HG03097 (cell line): ENCODE results near the gene REXO4.
"Not testable (repeated sequence)": the region's sequence is repeated elsewhere in the genome, so short reads cannot be mapped to it uniquely, and the experiment has no call there.

Source experiments
- ATAC-seq: cut with Tn5 transposase; IDR thresholded peaks from one replicate; pipeline ENCODE4 v1.9.1; 2021; ENCODE audit not compliant: unreplicated experiment, low FRiP score

REXO4 gene

DNA sequence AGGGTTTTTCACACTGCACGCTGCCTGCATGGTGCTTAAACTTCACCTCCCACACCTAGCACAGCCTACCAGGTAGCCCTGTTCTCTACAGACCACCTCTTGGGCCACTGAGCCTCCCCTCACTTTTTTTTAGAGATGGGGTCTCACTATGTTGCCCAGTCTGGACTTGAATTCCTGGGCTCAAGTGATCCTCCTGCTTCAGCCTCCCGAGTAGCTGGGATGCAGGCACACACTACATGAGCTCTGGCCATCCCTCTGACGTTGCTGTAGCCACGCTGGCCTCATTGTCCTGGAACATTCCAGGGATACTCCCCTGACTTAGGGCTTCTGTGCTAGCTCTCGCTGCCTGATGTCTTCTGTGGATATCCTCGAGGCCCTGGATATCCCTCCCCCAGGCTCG is 34.8 kb upstream of the REXO4 start:
- ATAC-seq: no peak

DNA sequence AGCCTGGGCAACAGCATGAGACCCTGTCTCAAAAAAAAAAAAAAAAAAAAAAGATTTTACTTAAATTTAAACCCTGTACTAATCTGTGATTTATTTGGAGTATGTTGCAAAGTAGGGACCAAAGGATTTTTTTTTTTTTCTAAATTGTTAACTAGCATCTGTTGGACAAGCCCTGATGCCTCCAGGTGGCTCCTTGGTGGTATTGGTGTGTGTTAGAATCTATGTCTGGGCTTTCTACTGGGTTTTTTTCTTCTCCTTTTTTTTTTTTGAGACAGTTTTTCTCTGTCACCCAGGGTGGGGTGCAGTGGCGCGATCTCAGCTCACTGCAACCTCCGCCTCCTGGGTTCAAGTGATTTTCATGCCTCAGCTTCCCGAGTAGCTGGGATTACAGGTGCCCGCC is 34.1 kb upstream of the REXO4 start:
- ATAC-seq: not testable (repeated sequence)

DNA sequence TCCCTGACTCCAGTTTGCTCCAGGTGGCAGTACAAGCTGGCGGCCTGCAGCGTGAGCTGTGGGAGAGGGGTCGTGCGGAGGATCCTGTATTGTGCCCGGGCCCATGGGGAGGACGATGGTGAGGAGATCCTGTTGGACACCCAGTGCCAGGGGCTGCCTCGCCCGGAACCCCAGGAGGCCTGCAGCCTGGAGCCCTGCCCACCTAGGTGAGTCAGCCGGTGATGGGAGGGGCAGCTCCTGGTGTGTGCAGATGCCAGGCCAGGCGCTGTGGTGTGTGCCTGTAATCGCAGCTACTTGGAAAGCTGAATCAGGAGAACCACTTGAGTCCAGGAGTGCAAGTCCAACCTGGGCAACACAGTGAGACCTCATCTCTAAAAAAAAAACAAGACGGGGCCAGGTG is 31.9 kb upstream of the REXO4 start:
- ATAC-seq: no peak

DNA sequence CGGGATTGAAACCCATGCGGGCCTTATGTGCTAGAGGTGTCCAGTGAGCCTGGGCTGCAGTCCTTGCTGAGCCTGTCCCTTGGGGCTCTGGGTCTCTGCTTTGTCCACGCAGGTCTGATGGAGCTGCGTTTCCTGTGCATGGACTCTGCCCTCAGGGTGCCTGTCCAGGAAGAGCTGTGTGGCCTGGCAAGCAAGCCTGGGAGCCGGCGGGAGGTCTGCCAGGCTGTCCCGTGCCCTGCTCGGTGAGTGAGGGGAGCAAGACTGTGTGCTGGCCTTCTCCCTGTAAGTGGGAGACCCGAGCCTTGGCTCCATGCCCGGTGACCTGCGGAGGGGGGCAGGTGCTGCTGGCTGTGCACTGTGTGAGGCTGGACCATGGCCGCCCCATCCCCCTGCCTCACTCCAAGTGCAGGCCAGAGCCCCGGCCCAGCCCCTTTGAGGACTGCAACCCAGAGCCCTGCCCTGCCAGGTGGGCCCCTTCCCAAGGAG is 30.7 kb upstream of the REXO4 start:
- no peak for ATAC-seq

DNA sequence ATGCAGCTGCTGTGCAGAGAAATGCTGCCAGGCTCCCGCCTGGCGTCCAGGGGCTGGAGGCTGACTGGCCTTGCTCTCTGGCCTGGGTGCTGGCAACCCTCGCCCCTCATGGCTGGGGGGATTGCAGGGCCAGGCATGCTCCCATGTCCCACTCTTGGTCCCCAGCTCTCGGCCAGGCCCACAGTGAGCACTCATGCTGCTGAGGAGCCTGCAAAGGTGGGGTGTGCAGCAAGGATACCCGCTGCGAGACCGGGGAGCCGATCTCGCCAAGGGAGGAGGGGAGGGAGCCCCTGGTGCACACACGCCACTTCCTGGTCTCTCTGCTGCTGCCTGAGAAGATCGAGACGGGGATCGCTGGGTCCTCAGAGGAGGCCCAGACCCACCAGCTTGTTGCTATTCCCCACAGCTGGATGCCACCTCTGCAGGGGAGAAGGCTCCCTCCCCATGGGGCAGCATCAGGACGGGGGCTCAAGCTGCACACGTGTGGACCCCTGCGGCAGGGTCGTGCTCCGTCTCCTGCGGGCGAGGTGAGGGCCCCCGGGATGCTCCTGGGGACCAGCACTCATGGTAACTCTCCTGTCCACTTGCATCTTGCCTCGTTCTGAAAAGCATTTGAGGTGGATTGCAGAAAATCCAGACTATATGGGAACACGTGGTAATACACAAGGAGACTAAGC is 27.6 kb upstream of the REXO4 start:
- no peak for ATAC-seq

DNA sequence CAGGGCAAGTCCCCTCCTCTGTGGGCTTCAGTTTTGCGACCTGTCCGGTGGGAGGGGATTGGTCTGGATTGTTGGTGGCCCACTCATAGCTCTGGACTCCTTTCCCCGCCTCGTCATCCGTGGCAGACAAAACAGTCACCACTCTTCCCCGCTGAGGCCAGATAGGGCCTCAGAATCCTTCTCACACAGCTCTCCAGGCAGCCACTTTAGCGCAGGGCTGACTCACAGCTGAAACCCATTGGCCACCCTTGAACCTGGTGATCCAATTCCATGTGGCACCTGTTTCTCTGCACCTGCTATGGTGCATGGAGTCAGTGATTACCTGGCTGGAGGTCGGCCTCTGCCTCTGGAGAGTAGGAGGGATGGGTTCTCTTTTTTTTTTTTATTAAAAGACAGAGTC is 26.2 kb upstream of the REXO4 start:
- no peak for ATAC-seq

DNA sequence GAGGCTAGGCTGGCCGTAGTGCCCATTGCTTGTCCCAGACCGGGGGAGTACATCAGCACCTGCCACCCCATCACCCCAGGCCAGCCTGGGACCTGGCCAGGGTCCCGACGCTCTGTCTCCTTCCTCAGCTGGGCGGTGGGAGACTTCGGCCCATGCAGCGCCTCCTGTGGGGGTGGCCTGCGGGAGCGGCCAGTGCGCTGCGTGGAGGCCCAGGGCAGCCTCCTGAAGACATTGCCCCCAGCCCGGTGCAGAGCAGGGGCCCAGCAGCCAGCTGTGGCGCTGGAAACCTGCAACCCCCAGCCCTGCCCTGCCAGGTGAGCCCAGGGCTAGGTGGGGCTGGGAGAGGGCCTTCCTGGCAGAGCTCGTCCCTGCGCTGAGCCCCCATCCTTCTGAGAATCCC is 25.4 kb upstream of the REXO4 start:
- no peak for ATAC-seq

DNA sequence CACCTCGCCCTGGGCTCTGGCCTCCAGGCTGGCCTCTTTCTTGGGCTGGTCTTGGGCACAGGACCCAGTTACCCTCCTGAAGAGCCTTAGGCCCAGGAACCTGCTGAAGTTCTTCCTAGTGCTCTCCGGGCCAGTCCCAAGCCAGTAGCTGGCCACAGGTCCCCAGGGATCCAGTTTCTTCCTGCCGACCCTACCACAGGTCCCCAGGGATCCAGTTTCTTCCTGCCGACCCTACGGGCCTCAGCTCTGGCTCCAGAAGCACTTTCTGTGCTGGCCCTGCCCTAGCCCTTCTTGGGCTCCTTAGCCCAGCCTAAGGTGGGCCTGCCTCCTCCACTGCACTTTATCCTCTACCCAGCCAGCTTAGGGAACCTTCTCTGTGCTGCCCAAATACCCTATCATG is 23.8 kb upstream of the REXO4 start:
- no peak for ATAC-seq

DNA sequence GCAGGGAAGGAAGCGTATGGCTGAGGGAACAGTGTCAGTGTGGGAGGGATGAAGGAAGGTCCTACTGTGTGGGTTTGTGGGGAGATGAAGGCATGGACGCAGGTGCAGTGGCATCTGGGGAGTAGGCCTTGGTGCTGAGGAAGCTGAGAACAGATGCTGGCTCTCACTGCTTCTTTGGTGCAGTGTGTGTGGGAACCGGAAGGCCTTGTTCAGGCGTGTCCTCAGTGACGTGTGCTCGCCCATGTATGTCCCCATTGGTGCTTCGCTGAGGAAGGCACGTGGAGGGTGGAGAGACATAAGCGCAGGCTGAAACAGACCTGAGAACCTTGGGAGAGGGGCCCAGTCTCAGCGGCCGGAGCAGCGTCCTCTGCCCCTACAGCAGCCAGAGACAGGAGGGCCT is 23.1 kb upstream of the REXO4 start:
- ATAC-seq: no peak

DNA sequence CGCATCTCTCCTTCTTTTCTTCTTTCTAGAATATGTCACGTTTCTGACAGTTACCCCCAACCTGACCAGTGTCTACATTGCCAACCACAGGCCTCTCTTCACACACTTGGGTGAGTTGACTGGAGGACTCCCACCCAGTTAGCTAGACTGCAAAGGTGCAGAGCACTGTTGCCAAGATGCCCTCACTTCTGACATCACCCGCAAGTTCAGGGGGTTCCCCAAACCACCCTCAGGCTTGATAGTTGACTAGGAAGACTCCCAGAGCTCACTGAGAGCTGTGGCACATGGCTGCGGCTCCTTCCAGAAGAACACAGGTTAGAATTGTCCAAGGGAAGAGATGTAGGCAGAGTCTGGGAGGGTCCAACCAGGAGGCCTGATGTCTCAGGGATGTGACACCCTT is 21.5 kb upstream of the REXO4 start:
- no peak for ATAC-seq

DNA sequence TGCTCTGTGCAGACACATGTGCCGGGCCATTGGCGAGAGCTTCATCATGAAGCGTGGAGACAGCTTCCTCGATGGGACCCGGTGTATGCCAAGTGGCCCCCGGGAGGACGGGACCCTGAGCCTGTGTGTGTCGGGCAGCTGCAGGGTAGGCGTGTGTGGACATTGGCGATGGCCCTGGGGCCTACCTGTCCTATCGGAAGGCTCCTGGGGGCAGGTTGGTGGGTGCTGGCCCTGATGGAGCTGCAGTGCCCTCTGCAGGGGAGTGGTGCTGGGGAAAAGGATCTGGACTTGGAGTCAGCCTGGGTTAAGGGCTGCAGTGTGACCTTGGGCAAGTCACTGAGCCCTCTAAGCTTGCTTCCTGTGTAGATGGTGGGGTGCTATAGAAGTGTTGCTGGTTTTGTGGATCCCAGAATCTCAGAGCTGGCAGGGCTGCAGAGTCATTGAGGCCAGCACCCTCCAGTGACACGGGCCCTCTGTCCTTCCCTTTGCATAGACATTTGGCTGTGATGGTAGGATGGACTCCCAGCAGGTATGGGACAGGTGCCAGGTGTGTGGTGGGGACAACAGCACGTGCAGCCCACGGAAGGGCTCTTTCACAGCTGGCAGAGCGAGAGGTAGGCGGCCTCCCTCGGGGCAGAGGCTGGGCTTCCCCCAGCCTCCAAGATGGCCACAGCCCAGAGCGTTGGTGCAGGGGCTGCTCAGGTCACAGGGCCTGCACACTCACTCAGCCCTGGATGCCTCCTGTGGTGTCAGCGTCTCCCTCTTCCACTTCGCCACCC is 20.1 kb upstream of the REXO4 start:
- ATAC-seq: no peak

DNA sequence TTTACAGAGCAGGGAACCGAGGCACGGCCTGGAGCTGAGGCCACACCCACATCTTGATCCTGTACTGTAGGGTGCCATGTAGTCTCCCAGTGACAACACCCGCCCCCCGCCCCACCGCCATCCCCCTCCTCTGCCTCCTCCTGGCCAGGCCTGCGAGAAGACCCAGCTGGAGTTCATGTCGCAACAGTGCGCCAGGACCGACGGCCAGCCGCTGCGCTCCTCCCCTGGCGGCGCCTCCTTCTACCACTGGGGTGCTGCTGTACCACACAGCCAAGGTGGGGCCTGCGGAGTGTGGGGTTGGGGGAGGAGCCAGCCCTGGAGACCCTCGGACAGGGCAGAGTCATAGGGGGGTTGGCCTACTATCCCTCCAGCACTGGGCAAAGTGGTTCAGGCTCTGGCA is 18.9 kb upstream of the REXO4 start:
- ATAC-seq: no peak

DNA sequence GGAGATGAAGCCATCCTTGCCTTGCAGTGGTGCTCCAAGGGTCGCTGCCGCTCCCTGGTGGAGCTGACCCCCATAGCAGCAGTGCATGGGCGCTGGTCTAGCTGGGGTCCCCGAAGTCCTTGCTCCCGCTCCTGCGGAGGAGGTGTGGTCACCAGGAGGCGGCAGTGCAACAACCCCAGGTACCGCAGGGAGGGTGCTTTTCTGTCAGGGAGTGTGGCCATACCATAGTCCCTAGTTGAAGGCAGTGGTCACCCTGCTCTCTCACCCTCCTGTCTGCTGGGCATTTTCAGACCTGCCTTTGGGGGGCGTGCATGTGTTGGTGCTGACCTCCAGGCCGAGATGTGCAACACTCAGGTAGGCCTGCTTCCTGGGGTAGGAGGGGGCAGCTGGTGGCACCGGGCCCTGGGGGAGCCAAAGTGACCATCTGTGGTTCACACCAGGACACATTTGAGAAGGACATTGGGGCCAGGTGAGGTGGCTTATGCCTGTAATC is 15.6 kb upstream of the REXO4 start:
- no peak for ATAC-seq

DNA sequence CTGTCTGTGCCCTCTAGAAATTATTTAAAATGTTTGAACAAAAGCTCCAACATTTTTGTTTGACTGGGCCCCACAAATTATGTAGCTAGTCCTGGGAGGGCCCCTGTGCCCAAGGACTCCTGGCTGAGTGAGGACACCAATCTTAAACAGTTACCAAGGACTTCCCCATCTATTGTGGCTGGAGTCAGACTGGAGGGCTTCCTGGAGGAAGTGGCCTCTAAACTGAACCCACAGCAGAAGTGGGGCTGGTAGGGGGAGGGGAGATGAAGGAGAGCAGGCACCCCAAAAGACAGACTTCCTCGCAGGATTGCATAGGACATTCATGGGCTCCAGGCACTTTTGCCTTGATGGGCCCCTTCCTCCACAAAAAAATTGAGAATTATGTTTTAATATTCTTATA is 12.4 kb upstream of the REXO4 start:
- ATAC-seq: no peak

DNA sequence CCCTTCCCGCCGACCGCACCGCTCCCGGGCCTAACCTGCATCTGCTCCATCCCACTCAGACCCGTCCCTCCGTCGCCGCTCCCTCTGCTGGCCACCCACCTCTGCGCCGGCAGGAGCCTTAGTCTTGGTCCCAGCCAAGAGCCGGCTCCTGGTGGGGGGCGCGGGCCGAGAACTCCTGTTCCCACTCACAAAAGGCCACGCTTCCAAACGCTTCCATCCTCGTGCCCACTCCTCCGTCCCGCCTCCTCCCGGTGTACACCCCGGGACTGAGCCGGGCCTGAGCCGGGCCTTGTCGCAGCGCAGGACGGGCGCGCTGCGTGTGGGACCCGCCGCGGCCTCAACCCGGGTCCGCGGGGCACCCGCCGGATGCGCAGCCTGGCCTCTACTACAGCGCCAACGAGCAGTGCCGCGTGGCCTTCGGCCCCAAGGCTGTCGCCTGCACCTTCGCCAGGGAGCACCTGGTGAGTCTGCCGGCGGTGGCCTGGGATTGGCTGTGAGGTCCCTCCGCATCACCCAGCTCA is 11.9 kb upstream of the REXO4 start:
- ATAC-seq: no peak

DNA sequence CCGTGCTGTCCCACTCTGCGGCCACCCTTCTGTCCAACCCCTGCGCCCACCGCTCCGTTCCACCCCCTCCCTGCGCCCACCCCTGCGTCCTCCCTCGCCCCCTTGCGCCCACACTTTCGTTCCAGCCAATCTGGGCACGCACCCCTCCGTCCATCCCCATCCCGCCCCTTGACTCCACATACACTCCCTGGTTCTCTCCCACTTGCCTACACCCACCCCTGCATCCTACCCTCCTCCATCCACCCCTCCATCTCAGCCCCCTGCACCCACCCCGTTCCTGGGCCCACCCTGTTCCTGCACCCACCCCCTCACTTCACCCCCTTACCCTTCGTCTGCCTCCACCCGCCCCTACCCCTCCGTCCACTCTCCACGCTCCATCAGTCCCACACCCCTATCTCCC is 11.4 kb upstream of the REXO4 start:
- ATAC-seq: no peak

DNA sequence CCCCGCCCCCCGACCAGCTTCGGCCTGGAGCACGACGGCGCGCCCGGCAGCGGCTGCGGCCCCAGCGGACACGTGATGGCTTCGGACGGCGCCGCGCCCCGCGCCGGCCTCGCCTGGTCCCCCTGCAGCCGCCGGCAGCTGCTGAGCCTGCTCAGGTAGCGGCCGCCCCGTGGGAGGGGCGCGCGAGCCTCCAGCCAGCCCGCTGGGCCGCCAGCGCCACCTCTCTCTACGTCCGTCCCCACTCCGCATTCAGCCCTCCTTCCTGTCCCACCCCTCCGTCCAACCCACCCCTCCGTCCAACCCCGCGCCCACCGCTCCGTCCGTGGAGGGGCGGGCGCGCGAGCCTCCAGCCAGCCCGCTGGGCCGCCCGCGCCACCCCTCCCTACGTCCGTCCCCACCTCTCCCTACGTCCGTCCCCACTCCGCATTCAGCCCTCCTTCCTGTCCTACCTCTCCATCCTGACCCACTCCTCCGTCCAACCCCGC is 10.8 kb upstream of the REXO4 start:
- no peak for ATAC-seq

DNA sequence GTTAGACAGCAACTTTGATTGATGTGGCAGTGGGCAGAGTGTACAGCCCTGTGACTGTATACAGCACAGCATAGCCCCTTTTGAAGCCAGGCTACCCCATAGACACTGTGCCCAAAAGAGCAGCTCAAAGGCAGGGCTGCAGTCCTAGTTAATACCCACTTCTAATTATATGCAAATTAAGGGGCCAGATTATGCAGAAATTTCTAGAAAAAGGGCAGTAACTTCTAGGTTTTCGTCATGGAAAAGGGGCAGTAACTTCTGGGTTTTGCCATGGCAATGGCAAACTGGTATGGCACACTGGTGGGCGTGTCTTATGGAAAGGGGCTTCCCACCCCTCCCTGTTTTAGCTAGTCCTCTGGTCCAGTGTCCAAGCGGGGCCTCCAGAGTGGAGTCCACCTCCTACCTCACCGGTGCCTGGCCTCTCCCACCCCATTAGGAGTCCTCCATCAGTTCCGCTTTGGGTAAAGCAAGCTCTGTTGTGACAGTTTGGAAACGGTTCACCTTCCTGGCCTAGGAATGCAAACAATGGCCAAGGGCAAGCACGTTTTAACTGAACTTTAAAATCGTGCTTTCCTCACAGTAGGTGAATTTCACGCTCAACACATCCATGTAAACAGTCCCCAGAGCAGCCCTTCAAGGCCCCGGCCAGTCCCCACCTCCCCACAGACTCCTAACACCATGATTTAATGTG is 10.0 kb upstream of the REXO4 start:
- ATAC-seq: no peak

DNA sequence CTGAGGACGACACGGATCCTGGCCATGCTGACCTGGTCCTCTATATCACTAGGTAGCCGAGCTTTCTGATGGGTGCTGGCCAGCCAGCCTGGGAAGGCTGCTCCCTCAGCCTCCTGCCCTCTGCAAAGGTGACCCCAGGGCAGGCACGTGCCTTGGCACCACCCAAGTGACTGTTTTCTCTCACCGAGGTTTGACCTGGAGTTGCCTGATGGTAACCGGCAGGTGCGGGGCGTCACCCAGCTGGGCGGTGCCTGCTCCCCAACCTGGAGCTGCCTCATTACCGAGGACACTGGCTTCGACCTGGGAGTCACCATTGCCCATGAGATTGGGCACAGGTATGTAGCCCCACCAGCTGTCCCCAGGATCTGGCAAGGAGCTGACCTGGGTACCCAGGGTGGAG is 8.2 kb upstream of the REXO4 start:
- no peak for ATAC-seq

DNA sequence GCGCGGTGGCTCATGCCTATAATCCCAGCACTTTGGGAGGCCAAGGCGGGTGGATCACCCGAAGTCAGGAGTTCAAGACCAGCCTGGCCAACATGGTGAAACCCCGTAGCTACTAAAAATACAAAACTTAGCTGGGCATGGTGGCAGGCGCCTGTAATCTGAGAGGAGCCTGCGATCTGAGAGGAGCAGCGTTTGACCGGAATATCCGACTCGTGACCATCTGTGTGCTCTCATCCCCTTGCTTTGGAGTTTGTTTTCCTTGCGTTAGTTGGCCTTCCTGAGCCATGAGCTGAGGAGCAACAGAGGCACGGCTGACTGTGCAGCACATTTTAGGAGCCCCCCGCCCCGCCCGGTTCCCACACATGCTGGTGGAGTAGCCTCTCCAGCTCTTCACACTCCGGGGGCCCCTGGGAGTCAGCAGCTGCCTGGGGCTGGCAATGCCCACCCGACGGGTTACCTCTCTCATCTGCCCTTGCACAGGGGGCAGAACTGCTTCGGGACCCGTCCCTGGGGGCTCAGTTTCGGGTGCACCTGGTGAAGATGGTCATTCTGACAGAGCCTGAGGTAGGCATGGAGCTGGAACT is 7.3 kb upstream of the REXO4 start:
- ATAC-seq: no peak

DNA sequence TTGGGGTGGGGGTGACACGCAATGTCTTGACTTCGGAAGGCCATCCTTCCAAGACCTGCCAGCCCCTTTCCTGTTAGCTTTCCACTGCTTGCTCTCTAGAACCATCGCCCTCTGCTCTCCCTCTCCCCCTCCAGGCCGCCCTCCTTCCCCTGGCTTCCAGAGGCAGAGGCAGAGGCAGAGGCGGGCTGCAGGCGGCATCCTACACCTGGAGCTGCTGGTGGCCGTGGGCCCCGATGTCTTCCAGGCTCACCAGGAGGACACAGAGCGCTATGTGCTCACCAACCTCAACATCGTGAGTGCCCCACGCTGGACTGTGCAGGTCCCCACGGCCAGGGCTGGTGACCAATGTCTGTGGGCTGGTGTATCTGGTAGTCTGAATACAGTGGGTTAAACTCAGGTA is 6.4 kb upstream of the REXO4 start:
- no peak for ATAC-seq
